ENCODE measurements around the gene CIB4.
A peak's percentile ranks its signal among the peaks of the same experiment; 100 is the strongest.

CIB4 gene

DNA sequence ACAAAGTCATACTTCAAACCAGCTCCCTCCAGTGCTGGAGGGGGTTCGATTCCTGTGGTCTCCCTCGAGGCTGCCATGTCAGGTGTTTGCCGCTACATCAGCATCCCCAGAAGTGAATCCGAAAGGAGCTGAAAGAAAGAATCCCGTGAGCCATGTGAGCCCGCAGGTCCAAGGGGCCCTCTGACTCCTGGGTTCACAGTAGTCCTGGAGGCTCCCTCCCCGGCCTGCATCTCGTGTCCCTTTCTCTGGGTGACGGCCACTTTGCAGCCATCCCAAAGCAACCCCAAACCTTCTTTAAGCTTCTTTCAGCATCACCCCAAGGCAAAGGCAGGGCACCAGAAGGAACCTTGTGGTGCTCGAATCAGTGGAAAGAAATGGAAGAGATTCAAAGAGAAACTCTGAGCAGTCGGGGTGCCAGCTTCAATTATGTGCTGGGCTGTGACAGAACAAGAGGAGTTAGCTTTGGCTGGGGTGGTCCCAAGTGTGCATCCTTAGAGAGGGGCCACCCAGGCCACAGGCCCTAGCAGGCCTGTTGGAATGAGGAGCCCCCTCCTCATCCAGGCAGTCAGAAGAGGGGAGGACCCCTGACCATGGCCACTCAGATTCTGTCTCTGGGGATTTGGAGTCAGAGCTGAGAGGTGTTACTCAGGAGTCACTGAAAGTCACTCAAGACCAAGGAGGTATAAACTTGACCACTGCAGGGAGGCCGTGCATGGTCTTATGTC, 59.7 kb downstream of the CIB4 start:
- ATAC-seq = no peak

GRCh38 chr2:26580751-26581150, 60.4 kb downstream of the CIB4 start:
- no peak for ATAC-seq

DNA sequence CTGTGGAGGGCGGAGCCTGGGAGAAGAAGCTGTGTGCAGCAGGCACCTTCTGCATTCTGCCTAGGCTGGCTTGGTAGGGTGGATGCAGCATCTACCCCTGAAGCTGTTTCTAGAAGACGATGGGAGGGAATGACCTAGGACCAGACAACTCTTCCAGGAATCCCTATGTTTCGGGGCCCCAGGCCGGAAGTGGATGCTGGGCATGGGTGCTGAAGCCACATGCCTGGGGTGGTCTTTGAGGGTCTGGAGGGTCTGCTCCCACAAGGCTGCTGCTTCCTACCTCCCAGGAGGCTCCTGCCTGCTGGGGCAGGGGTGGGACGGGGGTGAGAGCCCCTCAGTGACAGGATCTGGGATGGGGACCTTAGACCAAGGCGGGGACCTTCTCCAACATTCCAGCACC, 61.0 kb downstream of the CIB4 start:
- ATAC-seq = no peak

DNA sequence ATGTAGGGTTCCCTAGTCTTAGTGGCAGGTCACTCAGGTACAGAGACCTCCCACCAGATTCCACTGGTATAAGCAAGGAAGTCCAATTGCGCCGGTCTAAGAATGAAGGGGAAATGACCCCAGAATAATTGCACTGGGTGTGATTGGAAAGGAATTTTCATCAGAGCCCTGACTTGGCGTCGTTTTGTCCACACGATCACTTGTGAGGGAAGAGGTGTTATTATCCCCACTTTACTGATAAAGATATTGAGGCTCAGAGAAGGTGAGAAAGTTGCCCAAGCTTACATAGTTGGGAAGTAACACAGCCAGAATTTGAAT, 61.5 kb downstream of the CIB4 start:
- ATAC-seq = no peak

- ATAC-seq = no peak
Measured at GRCh38 chr2:26579025-26579722, 62.0 kb downstream of the CIB4 start.

DNA sequence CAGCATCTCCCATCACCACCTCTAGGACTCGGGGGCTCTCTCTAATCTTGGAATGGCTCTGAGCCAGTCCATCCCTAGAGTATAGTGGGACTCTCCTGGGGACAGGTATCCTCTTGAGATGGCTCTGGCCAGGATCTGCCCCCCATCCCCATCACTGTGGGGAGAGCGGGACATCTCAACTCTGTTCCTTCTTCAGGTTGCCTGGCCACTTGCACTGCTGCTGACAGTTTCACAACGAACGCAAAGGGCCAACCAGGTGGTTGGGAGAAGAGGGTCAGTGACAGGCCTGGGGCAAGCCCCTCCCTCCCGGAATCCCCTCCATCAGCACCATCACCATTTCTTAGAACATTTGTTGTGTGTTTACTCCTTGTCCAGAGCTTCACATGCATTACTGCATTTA, 62.6 kb downstream of the CIB4 start:
- no peak for ATAC-seq

GRCh38 chr2:26578113-26578458, 63.1 kb downstream of the CIB4 start:
- ATAC-seq = no peak

GRCh38 chr2:26577442-26578112, 63.6 kb downstream of the CIB4 start:
- peak; percentile 59 to 62 for ATAC-seq

DNA sequence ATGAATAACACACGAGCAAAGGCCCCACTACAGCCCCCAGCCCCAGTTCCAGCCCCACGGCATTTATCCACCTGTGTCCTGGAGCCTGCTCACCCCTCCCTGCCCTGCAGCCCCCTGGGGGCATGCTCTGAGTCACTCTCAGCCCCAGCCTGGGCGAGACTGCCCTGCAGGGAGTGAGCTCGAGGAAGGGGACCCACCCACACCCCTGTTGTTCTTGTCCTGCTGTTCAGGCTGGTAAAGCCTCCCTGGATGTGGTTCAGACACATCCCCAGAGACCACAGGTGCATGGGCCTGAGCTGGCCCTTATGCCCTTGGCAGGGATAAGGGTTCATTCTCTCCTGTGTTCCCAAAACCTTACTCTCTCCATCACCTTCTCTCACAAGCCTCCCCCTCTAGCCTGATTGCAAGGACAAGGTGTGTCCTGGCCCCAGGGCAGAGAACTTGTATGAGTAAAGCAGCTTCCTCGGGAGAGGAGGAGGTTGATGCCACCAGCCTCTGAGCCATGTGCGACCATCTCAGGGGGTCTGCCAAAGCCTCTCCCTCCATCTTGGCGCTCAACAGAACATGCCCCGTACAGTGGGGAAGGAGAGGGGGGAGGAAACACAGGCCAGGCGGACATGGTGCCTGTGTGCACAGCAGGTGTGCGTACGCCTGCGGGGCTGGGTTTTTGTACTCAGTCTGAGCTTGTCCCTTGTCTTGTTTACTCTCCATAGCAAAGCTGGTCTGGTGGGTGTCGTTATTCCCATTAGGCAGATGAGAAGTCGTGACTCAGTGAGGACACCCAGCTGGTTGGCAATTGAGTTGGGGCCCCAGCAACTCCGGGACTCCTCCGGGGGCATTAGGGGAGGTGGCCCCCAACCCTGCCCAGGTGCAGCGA, 64.4 kb downstream of the CIB4 start:
- ATAC-seq = no peak

DNA sequence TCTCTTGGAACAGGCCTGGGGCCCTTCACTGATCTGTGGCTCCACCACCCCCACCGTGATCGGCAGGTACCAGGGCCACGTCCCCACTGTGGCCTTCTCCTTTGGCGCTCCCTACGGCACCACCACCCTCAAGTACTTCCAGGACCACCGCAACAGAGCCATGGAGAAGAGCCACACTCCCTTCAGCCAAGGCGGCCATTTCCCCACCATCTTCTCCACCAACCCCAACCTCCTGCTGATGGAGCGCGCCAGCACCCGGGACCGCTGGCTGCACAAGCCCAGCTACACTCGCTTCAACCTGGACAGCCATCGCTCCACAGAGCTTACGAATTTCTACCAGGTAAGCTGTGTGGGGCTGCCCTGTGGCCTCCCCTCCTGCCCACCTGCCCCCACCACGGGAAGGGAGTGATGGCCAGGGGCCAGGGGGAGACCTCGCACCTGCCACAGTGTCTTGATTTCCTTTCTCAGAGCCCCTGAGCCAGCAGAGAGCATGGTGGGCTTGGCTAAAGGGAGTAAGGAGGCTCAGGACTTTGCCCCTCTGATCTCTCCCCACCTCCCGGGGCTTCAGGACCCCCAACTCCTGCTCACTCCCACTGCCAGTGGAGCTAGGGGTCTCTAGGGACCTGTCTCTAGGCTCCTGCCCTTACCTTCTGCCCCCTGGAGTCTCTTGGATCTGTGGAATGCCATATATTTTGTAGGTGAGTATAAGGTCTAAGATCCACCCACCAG, 65.2 kb downstream of the CIB4 start:
- no peak for ATAC-seq

- ATAC-seq = no peak
Measured at GRCh38 chr2:26574900-26575560, 66.1 kb downstream of the CIB4 start.

GRCh38 chr2:26574066-26574899, 66.9 kb downstream of the CIB4 start:
- peak in 1 of 2 donors; percentile 14 for ATAC-seq

DNA sequence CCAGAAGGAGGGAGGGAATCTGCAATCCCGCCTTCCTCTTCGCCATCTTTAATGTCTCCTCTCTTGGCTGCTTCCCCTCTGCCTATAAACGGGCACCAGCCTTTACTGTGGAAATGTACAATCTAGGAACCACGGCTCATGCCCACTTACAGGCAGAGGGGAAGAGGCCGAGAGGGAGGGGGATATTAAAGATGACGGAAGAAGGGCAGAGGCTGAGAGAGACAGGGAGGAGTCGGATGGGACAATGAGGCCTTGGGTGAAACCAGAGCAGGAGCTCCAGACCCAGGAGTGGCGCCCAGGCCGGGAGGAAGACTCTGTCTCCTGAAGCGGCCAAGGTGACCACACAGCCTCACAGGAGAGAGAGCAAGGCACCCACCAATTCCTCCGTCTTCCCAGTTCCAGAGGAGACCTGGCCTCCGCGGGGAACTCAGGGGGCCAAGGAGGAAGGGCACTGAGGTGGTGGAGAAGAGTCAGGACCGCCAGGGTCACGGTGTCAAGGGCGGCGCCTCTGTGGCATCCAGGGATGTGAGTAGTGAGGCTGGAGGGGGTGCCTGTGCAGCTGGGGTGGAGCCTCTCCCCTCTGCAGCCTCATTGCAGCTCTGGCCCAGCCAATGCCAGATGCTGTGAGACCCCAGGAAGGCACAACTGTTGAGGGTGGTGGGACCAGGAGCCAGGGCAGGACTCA, 67.8 kb downstream of the CIB4 start:
- no peak for ATAC-seq

DNA sequence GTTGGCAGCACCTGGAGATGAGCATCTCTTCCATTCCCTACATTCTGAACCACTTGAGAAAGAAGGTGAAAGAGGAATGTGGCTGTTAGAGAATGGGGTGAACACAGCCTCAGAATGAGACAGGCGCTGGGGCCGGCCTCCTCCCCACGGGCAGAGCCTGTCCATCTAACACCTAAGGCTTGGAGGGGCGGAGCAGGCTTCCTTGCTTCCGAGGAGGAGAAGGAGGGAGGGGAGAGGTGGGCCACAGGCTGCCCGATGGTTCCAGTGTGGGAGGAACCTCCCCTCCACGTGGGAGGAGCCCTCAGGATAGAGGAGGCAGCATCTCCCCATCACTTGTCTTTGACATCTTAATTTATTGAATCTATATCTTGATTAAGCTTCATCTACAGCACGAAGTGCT, 68.6 kb downstream of the CIB4 start:
- no peak for ATAC-seq

GRCh38 chr2:26571316-26571715, 69.8 kb downstream of the CIB4 start:
- no peak for ATAC-seq

DNA sequence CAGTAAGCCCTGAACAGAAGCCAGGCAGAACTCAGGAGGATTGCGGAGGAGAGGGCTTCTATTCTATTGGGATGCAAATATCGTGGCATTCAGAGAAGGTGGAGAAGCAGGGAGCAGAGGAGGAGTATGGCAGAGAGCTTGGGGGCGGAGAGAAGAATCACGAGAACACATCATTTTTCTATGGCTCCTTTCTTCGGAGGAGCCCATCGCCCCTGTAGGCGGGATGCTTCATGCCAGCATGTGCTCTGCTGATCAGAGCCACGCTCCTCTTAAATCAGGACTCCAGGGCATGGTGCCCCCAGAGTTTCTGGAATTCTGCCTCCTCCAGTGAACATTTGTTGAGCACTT, 71.1 kb downstream of the CIB4 start:
- ATAC-seq = no peak

- ATAC-seq = no peak
Measured at GRCh38 chr2:26569216-26570082, 71.7 kb downstream of the CIB4 start.

GRCh38 chr2:26568076-26568890, 72.9 kb downstream of the CIB4 start:
- no peak for ATAC-seq

GRCh38 chr2:26567534-26567933, 73.6 kb downstream of the CIB4 start:
- ATAC-seq = no peak

Data from activated CD4-positive, CD25-positive, alpha-beta regulatory T cell treated with anti-CD3 and anti-CD28 coated beads, Interleukin-2, amount 50 U/mL, for 24 hours (primary cell).